ENCODE results near the gene AEBP1.

Gene AEBP1

DNA sequence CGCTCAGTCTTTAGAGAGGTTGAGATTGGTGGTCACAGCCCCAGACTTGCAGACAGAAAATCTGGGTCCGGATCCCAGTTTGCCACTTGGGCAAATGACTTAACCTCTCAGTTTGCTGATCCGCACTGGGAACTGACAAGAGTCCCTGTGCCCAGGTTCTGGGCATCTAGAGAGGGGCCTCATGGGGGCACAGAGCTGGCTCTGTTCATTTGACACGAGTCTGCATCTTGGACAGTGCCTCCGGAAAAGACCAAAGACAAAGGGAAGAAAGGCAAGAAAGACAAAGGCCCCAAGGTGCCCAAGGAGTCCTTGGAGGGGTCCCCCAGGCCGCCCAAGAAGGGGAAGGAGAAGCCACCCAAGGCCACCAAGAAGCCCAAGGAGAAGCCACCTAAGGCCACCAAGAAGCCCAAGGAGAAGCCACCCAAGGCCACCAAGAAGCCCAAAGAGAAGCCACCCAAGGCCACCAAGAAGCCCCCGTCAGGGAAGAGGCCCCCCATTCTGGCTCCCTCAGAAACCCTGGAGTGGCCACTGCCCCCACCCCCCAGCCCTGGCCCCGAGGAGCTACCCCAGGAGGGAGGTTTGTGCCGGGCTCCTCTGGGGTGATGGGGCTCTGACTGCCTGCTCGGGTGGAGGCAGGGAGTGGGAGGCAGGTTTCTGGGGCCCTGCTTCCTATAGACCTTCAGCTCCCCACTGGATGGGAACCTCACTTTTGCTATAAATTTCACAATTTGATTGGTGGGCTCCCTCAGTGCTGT is 2.3 kb downstream of the AEBP1 start:
- DNase-seq: no peak

DNA sequence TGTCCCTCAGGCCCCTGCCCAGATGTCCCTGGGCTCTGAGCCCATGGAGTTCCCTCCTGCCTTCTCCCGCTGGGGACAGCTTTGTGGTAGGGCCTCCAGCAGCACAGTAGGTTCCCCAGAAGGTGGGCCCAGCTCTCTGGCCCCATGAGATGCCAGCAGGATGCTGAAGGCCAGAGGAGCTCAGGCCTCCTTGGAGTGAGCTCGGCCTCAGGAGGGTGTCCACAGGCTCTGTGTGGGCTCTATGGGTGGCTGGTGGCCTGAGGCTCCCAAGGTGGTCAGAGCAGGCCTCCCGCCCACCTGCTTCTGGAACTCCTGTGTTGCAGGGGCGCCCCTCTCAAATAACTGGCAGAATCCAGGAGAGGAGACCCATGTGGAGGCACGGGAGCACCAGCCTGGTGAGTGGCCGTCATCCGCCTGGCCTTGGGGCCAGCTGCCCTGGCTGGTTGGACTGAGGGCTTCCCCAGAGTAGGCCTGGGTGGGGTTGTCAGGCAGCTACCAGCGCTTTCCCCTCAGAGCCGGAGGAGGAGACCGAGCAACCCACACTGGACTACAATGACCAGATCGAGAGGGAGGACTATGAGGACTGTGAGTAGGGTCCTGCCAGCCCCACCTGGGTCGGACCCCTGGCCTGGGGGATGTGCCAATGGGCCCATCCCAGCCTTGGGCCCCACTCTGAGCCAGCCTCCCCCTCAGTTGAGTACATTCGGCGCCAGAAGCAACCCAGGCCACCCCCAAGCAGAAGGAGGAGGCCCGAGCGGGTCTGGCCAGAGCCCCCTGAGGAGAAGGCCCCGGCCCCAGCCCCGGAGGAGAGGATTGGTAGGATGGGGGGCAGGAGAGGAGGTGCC is 3.2 kb downstream of the AEBP1 start:
- no peak for DNase-seq

GRCh38 chr7:44107961-44108767 is 4.0 kb downstream of the AEBP1 start:
- DNase-seq: no peak

DNA sequence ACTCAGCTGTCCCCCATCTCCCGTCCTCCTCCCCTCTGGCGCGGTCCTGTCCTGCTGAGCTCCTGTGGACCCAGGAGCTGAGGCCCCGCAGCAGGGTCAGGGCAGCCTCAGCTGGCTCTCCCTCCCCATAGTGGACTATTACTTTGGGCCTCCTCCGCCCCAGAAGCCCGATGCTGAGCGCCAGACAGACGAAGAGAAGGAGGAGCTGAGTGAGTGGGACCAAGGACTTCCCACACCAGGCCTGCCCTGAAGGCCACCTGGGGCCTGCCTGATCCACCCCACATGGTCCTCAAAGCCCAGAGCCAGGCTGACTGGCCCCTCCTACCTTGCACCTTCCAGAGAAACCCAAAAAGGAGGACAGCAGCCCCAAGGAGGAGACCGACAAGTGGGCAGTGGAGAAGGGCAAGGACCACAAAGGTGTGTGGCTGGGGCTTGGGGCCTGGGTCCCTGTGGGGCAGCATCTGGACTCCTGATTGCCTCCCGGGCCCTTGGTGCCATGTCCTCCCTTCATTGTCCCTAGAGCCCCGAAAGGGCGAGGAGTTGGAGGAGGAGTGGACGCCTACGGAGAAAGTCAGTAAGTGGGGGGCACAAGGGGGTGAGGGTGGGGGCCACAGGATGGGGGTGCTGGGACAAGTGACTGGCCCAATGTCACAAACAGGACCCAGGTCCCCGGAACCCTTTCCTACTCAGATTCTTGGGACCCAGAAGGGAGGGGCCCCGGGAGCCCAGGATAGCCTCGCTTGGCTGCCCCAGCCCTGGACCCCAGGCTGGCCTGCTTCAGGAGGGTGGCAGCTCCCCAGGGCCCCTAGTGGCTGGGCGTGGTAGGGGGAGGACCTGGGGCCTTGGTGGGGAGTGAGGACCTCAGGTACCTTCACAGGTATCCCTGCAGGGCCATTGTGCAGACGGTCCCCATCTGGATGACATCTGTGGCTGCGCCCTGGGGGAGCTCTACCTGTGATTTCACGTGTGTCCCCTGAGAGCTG is 4.9 kb downstream of the AEBP1 start:
- no peak for DNase-seq

DNA sequence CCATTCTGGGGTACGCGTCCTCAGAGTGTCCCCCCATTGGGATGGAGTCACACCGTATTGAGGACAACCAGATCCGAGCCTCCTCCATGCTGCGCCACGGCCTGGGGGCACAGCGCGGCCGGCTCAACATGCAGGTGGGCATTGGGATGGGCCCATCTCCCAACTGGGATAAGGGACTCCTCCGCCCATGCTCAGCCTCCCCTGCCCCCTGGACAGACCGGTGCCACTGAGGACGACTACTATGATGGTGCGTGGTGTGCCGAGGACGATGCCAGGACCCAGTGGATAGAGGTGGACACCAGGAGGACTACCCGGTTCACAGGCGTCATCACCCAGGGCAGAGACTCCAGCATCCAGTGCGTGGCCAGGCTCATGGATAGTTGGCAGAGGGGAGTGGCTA is 5.8 kb downstream of the AEBP1 start:
- no peak for DNase-seq

- no peak for DNase-seq
Measured at GRCh38 chr7:44110719-44111635, 6.8 kb downstream of the AEBP1 start.

- DNase-seq: no peak
Measured at GRCh38 chr7:44111761-44112160, 7.6 kb downstream of the AEBP1 start.

- no peak for DNase-seq
Measured at GRCh38 chr7:44112231-44112996, 8.3 kb downstream of the AEBP1 start.

DNA sequence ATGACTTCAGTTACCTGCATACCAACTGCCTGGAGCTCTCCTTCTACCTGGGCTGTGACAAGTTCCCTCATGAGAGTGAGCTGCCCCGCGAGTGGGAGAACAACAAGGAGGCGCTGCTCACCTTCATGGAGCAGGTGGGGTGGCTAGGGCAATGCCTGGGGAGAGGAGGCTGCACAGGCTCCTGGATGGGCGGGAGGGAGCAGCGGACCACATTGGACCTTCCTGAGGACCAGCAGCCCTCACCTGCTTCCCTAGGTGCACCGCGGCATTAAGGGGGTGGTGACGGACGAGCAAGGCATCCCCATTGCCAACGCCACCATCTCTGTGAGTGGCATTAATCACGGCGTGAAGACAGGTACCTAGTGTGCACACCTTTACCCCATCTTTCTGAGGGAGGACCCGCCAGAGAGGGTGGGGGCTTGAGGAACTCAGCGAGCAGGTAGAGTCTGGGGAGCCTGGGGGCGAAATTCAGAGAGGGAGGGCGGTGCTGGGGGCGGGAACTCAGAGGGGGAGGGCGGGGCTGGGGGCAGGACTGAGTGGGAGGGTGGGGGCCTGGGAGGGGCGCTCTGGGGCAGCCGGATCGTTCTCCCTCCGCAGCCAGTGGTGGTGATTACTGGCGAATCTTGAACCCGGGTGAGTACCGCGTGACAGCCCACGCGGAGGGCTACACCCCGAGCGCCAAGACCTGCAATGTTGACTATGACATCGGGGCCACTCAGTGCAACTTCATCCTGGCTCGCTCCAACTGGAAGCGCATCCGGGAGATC is 9.0 kb downstream of the AEBP1 start:
- no peak for DNase-seq

GRCh38 chr7:44113764-44114354 is 9.7 kb downstream of the AEBP1 start:
- DNase-seq: no peak

- no peak for DNase-seq
Measured at GRCh38 chr7:44114586-44115310, 10.6 kb downstream of the AEBP1 start.

DNA sequence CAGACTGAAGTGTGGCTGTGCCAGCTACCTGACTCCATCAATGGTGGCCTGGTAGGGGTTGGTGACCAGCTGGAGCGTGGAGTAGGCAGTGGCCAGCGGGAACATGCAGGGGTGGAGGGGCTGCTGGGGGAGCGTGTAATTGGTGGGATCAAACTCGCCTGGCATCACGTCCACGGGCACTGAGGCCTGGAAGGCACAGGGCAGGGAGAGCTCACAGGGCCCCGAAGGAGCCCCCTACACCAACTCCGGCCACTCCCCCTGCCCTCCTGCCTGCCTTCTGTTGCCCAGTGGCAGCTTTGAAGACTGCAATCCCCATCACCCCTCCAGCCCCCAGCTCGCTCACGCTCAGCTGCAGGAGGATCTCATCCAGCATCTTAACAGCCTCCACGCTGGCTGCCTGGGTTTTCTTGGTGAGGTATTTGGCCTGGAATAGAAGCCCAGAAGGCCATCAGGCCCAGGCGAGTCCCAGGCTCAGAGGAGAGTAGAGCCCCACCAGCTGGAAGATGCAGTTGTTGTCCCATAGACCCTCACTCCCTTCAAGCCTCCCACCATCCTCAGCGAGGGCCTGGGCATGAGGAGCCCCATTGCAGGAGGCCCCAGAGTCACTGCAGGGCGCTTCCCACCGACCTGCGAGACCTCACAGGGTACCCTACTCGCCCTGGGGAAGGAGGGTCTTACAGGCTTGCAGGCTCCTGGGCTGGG is 12.1 kb downstream of the AEBP1 start:
- DNase-seq: no peak

- no peak for DNase-seq
Measured at GRCh38 chr7:44116789-44117666, 12.9 kb downstream of the AEBP1 start.

- DNase-seq: no peak
Measured at GRCh38 chr7:44117801-44118429, 13.8 kb downstream of the AEBP1 start.

- no peak for DNase-seq
Measured at GRCh38 chr7:44119829-44120380, 15.8 kb downstream of the AEBP1 start.

DNA sequence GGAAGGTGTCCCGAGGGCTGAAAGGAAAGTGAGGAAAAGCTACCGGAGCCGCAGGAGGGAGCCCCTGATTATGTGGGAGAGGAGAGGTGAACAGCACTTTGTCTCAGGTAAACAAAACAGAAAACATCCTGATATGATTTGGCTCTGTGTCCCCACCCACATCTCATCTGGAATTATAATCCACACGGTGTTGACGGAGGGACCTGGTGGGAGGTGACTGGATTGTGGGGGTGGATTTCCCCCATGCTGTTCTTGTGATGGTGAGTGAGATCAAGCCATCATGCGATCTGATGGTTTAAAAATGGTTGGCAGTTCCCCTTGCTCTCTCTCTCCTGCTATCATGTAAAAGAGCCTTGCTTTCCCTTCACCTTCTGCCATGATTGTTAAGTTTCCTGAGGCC is 16.2 kb downstream of the AEBP1 start:
- no peak for DNase-seq

Measured in NCI-H2107 (cell line).